HG02571 (cell line): Measurements from ENCODE around the gene WDHD1.
"Not testable (repeated sequence)": the region's sequence is repeated elsewhere in the genome, so short reads cannot be mapped to it uniquely, and the experiment has no call there.

ENCODE experiments used
- ATAC-seq: cut with Tn5 transposase; IDR thresholded peaks from one replicate; pipeline ENCODE4 v1.9.1; 2021; ENCODE audit warnings: mild to moderate bottlenecking, moderate library complexity; ENCODE audit not compliant: unreplicated experiment

WDHD1 gene

GRCh38 chr14:55047301-55048053 lies 20.6 kb upstream of the WDHD1 start:
- no peak for ATAC-seq

GRCh38 chr14:55045087-55045486 lies 18.2 kb upstream of the WDHD1 start:
- no peak for ATAC-seq

GRCh38 chr14:55043528-55043927 lies 16.6 kb upstream of the WDHD1 start:
- no peak for ATAC-seq

GRCh38 chr14:55038708-55039107 lies 11.8 kb upstream of the WDHD1 start:
- no peak for ATAC-seq

- ATAC-seq = not testable (repeated sequence)
Measured at GRCh38 chr14:55037995-55038394, 11.1 kb upstream of the WDHD1 start.

GRCh38 chr14:55031190-55031589 lies 4.3 kb upstream of the WDHD1 start:
- ATAC-seq = no peak

- no peak for ATAC-seq
Measured at GRCh38 chr14:55028476-55028875, 1.6 kb upstream of the WDHD1 start.

GRCh38 chr14:55028066-55028465 lies 1.2 kb upstream of the WDHD1 start:
- no peak for ATAC-seq

- ATAC-seq = no peak
Measured at GRCh38 chr14:55026441-55026792, 482 bp downstream of the WDHD1 start.

- no peak for ATAC-seq
Measured at GRCh38 chr14:55025948-55026347, 951 bp downstream of the WDHD1 start.

- ATAC-seq = not testable (repeated sequence)
Measured at GRCh38 chr14:55024365-55024764, 2.5 kb downstream of the WDHD1 start.

GRCh38 chr14:55019968-55020554 lies 6.8 kb downstream of the WDHD1 start:
- no peak for ATAC-seq

- no peak for ATAC-seq
Measured at GRCh38 chr14:55015006-55015405, 11.9 kb downstream of the WDHD1 start.

- ATAC-seq = no peak
Measured at GRCh38 chr14:55005071-55005470, 21.8 kb downstream of the WDHD1 start.

- no peak for ATAC-seq
Measured at GRCh38 chr14:55000381-55000780, 26.5 kb downstream of the WDHD1 start.

GRCh38 chr14:54985156-54985555 lies 41.7 kb downstream of the WDHD1 start:
- ATAC-seq = no peak

- no peak for ATAC-seq
Measured at GRCh38 chr14:54981698-54982097, 45.2 kb downstream of the WDHD1 start.

GRCh38 chr14:54979039-54979438 lies 47.9 kb downstream of the WDHD1 start:
- no peak for ATAC-seq

- no peak for ATAC-seq
Measured at GRCh38 chr14:54976316-54976715, 50.6 kb downstream of the WDHD1 start.

GRCh38 chr14:54975856-54976255 lies 51.0 kb downstream of the WDHD1 start:
- ATAC-seq = no peak

GRCh38 chr14:54974788-54975414 lies 52.0 kb downstream of the WDHD1 start:
- no peak for ATAC-seq

- no peak for ATAC-seq
Measured at GRCh38 chr14:54967496-54967895, 59.4 kb downstream of the WDHD1 start.
